ENCODE data around the gene RTL10. TPM values are rescaled to one million over a fixed set of nuclear protein-coding genes. Genes with fewer than 3 reads are reported as not detected.

Gene RTL10
- total RNA-seq, 4 donors from 2014 or later, result 6.8 to 24.3 (median 17.7) TPM

DNA sequence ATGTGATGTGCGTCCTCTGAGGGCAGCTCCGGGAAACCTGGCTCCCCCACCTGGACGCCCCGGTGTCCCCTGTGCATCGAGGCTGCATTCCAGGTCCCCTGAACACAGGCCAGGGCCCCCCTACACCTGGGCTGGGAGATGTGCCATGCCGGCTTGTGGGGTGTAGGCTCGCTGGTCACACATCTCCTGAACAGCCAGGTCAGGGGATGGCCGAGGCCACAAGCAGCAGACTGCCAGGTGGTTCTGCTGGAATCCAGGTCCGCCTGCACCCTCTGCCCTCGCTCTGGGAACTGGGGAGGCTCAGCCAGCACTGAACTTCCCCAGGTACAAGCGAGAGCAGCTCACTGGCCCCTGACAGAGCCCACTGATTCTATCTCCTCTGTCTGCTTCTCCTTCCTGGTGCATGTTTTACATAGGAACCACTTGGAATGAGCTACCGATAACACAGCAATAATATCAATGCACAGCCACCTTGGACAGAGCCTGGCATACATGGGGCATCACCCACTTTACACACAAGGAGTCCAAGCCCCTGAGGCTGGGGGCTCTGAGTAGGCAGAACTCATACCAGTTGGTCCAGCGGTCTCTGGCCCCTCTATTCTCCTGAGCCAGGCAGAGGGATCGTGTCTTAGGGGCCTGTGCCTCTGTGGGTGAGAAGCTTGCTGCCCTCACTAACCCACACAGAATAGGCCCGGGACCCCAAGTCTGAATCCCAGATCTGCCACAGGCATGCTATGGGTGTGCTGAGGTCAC, 47.3 kb downstream of the RTL10 start:
- DNase-seq, result peak; percentile 9 to 13
- Histone ChIP-seq H3K36me3 (no peaks in the 10 kb centered on the region), H3K27ac (no peak overlapping the region), H3K4me1 (peaks cover 0 to 7% of the 10 kb centered on the region in 2 donors), H3K27me3 (no peaks in the 10 kb centered on the region), H3K9me3 (no peaks in the 10 kb centered on the region), H3K4me3 (no peak overlapping the region)
- intact Hi-C loops (cut with DNase I; ENCODE audit: low total_unique reads), result no loop called here
- TF ChIP-seq, protein P1, sequence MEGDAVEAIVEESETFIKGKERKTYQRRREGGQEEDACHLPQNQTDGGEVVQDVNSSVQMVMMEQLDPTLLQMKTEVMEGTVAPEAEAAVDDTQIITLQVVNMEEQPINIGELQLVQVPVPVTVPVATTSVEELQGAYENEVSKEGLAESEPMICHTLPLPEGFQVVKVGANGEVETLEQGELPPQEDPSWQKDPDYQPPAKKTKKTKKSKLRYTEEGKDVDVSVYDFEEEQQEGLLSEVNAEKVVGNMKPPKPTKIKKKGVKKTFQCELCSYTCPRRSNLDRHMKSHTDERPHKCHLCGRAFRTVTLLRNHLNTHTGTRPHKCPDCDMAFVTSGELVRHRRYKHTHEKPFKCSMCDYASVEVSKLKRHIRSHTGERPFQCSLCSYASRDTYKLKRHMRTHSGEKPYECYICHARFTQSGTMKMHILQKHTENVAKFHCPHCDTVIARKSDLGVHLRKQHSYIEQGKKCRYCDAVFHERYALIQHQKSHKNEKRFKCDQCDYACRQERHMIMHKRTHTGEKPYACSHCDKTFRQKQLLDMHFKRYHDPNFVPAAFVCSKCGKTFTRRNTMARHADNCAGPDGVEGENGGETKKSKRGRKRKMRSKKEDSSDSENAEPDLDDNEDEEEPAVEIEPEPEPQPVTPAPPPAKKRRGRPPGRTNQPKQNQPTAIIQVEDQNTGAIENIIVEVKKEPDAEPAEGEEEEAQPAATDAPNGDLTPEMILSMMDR (IDR thresholded peaks at IDR 0.05), result no peak
- no peak for TF ChIP-seq POLR2A (IDR thresholded peaks at IDR 0.05)

DNA sequence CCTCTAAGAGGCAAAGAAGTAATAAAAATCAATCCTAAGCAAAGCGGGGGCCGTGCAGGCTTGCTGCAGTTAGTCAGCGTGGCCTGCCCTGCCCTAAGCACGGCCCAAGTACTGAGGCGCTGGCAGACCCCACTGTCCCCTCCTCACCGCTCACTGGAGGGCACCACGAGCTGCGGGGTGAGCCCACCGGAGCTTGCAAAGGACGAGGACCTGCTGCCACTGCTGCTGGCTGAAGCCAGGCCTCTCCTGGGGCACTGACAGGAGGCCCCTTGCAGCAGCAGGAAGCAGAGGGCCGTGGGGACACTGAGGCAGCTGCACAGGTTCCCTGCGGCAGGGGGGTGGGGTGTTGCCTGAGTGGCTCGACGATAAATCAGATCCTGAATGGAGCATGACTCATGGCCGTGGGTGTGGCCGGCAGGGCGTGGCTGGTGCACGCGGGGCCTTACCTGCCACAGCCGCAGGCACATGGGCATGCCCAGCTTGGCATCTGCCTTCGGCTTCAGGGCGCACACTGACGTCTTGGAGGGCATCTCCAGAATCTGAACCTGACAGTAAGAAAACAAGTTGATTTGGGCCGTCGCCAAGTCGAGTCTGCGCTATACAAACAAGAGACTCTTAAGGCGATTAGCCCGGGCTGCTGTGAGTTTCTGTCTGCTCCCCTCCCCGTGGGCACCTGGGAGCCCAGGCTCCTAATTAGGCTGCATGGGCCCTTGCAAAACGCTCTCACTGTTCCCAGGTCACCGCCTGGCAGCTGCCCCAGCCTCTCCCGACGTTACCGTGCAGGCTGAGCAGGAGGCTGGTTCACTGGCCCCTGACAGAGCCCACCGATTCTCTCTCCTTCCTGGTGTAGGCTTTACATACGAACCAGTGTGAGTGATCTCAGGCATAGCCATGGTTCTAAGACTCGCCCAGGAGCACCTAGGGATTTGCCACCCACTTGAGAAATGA, 48.2 kb downstream of the RTL10 start:
- no peak for TF ChIP-seq POLR2A (IDR thresholded peaks at IDR 0.05)
- TF ChIP-seq, protein P1 (IDR thresholded peaks at IDR 0.05), result no peak
- peaks cover 0 to 7% of the 10 kb centered on the region in 2 donors for H3K4me1 ChIP-seq
- no peak overlapping the region for H3K4me3 ChIP-seq
- no peaks in the 10 kb centered on the region for H3K36me3 ChIP-seq
- peak; percentile 25 to 38 for DNase-seq
- intact Hi-C loops (cut with DNase I; ENCODE audit: low total_unique reads), result no loop called here
- H3K27ac ChIP-seq, result no peak overlapping the region
- no peaks in the 10 kb centered on the region for H3K9me3 ChIP-seq
- no peaks in the 10 kb centered on the region for H3K27me3 ChIP-seq

DNA sequence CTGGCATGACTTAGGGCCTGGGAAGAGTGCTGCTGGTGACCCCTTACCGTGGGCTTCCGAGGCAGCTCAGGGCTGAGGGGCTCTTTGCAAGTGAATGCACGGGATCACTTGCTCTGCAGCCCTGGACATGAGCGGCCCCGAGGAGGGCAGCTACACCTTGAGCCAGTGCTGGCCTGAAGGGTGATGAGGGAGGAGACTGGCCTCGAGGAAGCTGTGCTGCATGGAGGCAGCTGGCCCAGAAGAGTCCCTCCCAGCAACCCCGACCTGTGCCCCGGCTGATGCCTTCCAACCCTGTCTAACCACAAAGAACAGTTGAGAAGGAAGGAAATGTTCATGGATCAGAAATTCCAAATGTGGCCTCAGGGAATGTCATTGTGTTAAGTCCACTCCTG, 48.9 kb downstream of the RTL10 start:
- peak; percentile 9 to 14 for DNase-seq
- Histone ChIP-seq H3K9me3 (no peaks in the 10 kb centered on the region), H3K27ac (no peak overlapping the region), H3K4me1 (peaks cover 0 to under 1% of the 10 kb centered on the region in 2 donors), H3K36me3 (no peaks in the 10 kb centered on the region), H3K4me3 (no peak overlapping the region), H3K27me3 (no peaks in the 10 kb centered on the region)
- TF ChIP-seq, protein P1 (IDR thresholded peaks at IDR 0.05), result no peak
- no peak for TF ChIP-seq POLR2A (IDR thresholded peaks at IDR 0.05)
- intact Hi-C loops (cut with DNase I; ENCODE audit: low total_unique reads), result no loop called here

Other genes with a start within 250 kb of the RTL10 start
- gene SEPTIN5, start 140.4 kb downstream of the RTL10 start, total RNA-seq, result 10 to 100 TPM in 3 of 4 donors, 1 to 10 TPM in 1; 9.4 to 67.6 (median 25.3) TPM
- gene GP1BB, start 131.3 kb downstream of the RTL10 start, total RNA-seq, result 1 to 10 TPM in 2 of 4 donors, under 1 TPM in 1, not detected in 1; 0.76 to 7.4 (median 6.4) TPM
- gene TBX1, start 94.1 kb downstream of the RTL10 start, total RNA-seq, result 10 to 100 TPM in 2 of 4 donors, 1 to 10 TPM in 2; 1.0 to 23.2 (median 5.8) TPM
- gene GNB1L, start within 50 bp of the RTL10 start, total RNA-seq, result 10 to 100 TPM in 1 of 4 donors, 1 to 10 TPM in 2, under 1 TPM in 1; 0.59 to 12.2 (median 3.1) TPM
- gene COMT, start 86.9 kb upstream of the RTL10 start, total RNA-seq, result 100 to 1,000 TPM in 2 of 4 donors, 10 to 100 TPM in 2; 88.9 to 175 (median 108) TPM
- gene TXNRD2, start 86.9 kb upstream of the RTL10 start, total RNA-seq, result 10 to 100 TPM; 14.7 to 48.9 (median 25.6) TPM
- 10 to 100 TPM in 2 of 4 donors, 1 to 10 TPM in 2; 1.5 to 43.4 (median 16.6) TPM for gene ARVCF, start 161.9 kb upstream of the RTL10 start, total RNA-seq
- 10 to 100 TPM in 2 of 4 donors, 1 to 10 TPM in 2; 2.8 to 25.1 (median 13.3) TPM for gene TANGO2, start 166.2 kb upstream of the RTL10 start, total RNA-seq
- 10 to 100 TPM; 13.2 to 56.2 (median 33.5) TPM for gene DGCR8, start 225.4 kb upstream of the RTL10 start, total RNA-seq